ENCODE measurements around the gene CIAO1.

DNA sequence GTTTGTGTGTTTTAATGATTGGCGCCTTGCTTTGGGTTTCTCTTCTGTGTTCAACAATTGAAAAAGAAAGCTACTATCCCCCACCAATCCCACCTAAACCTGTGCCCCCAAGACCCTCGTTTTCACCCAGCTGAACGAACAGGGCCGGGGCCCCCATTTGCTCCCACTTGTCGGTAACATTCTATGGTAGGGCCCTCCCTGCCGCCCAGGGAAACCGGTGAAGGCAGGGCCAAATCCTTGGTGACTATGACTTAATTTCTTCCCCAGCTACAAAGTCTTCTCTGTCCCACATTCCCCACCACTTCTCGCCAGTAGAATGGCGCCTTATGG, 39.9 kb downstream of the CIAO1 start:
- TF ChIP-seq, protein P1, sequence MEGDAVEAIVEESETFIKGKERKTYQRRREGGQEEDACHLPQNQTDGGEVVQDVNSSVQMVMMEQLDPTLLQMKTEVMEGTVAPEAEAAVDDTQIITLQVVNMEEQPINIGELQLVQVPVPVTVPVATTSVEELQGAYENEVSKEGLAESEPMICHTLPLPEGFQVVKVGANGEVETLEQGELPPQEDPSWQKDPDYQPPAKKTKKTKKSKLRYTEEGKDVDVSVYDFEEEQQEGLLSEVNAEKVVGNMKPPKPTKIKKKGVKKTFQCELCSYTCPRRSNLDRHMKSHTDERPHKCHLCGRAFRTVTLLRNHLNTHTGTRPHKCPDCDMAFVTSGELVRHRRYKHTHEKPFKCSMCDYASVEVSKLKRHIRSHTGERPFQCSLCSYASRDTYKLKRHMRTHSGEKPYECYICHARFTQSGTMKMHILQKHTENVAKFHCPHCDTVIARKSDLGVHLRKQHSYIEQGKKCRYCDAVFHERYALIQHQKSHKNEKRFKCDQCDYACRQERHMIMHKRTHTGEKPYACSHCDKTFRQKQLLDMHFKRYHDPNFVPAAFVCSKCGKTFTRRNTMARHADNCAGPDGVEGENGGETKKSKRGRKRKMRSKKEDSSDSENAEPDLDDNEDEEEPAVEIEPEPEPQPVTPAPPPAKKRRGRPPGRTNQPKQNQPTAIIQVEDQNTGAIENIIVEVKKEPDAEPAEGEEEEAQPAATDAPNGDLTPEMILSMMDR (IDR thresholded peaks at IDR 0.05): no peak
- no peak for TF ChIP-seq EZH2 (IDR thresholded peaks at IDR 0.05; ENCODE audit: borderline replicate concordance, insufficient read depth, low read depth, low read length, poor library complexity, severe bottlenecking)
